Esophagus muscularis mucosa (tissue), 3 donors: ENCODE measurements around the gene UBL7.

ENCODE experiments used
- POLR2A ChIP-seq: fragments of 450-650 bp; IDR thresholded peaks from one replicate; pipeline ENCODE4 v1.6.1; 2017; ENCODE audit warnings: antibody characterized with exemption, moderate library complexity, mild to moderate bottlenecking, low read depth
- TF ChIP-seq, protein P1 (sequence below), 3 experiments: fragments of 200-600 bp in 2 of 3; fragments of 450-650 bp in 1 of 3; sonication (generic) in 2 of 3; IDR thresholded peaks; one replicate each; pipeline ENCODE4 v1.5.1; 2017 to 2019; ENCODE audit warnings: antibody characterized with exemption in 3 of 3, mild to moderate bottlenecking in 2 of 3, moderate library complexity in 1 of 3

GRCh38 chr15:74409225-74409624, 51.7 kb downstream of the UBL7 start:
- TF ChIP-seq, protein P1, sequence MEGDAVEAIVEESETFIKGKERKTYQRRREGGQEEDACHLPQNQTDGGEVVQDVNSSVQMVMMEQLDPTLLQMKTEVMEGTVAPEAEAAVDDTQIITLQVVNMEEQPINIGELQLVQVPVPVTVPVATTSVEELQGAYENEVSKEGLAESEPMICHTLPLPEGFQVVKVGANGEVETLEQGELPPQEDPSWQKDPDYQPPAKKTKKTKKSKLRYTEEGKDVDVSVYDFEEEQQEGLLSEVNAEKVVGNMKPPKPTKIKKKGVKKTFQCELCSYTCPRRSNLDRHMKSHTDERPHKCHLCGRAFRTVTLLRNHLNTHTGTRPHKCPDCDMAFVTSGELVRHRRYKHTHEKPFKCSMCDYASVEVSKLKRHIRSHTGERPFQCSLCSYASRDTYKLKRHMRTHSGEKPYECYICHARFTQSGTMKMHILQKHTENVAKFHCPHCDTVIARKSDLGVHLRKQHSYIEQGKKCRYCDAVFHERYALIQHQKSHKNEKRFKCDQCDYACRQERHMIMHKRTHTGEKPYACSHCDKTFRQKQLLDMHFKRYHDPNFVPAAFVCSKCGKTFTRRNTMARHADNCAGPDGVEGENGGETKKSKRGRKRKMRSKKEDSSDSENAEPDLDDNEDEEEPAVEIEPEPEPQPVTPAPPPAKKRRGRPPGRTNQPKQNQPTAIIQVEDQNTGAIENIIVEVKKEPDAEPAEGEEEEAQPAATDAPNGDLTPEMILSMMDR (IDR thresholded peaks at IDR 0.05) = no peak
- TF ChIP-seq POLR2A = no peak
